ENCODE data around the gene RUNX1. TPM values are rescaled to one million over a fixed set of nuclear protein-coding genes. Genes with fewer than 3 reads are reported as not detected.

RUNX1 gene
- total RNA-seq, 1 donor from 2014 or later: 0.47 TPM

GRCh38 chr21:35023396-35024070, 25.6 kb downstream of the RUNX1 start:
- Mint-ChIP-seq H3K36me3 (ENCODE audit: unreplicated experiment) (no peaks in the 10 kb centered on the region), H3K27ac (ENCODE audit: unreplicated experiment) (no peak overlapping the region), H3K4me3 (ENCODE audit: unreplicated experiment) (no peak overlapping the region), H3K27me3 (ENCODE audit: unreplicated experiment) (peaks cover 1% of the 10 kb centered on the region), H3K4me1 (ENCODE audit: low read depth, unreplicated experiment) (peaks cover 2% of the 10 kb centered on the region), H3K9me3 (ENCODE audit: unreplicated experiment) (no peaks in the 10 kb centered on the region)
- TF ChIP-seq CTCF (IDR thresholded peaks at IDR 0.05; ENCODE audit: partially characterized antibody, unreplicated experiment): no peak
- DNase-seq: no peak

GRCh38 chr21:35021546-35021945, 27.6 kb downstream of the RUNX1 start:
- Mint-ChIP-seq H3K27ac (ENCODE audit: unreplicated experiment) (no peak overlapping the region), H3K4me3 (ENCODE audit: unreplicated experiment) (no peak overlapping the region), H3K27me3 (ENCODE audit: unreplicated experiment) (peaks cover 1% of the 10 kb centered on the region), H3K9me3 (ENCODE audit: unreplicated experiment) (no peaks in the 10 kb centered on the region), H3K4me1 (ENCODE audit: low read depth, unreplicated experiment) (peaks cover 1% of the 10 kb centered on the region), H3K36me3 (ENCODE audit: unreplicated experiment) (no peaks in the 10 kb centered on the region)
- no peak for DNase-seq
- TF ChIP-seq CTCF (IDR thresholded peaks at IDR 0.05; ENCODE audit: partially characterized antibody, unreplicated experiment): no peak

- TF ChIP-seq CTCF (IDR thresholded peaks at IDR 0.05; ENCODE audit: partially characterized antibody, unreplicated experiment): no peak
- Mint-ChIP-seq H3K4me3 (ENCODE audit: unreplicated experiment) (no peak overlapping the region), H3K36me3 (ENCODE audit: unreplicated experiment) (no peaks in the 10 kb centered on the region), H3K9me3 (ENCODE audit: unreplicated experiment) (peaks cover 2% of the 10 kb centered on the region), H3K27me3 (ENCODE audit: unreplicated experiment) (peaks cover 1% of the 10 kb centered on the region), H3K27ac (ENCODE audit: unreplicated experiment) (no peak overlapping the region), H3K4me1 (ENCODE audit: low read depth, unreplicated experiment) (no peaks in the 10 kb centered on the region)
- no peak for DNase-seq
These were observed 28.2 kb downstream of the RUNX1 start for GRCh38 chr21:35020902-35021301.

- Mint-ChIP-seq H3K27me3 (ENCODE audit: unreplicated experiment) (peaks cover 1% of the 10 kb centered on the region), H3K9me3 (ENCODE audit: unreplicated experiment) (peaks cover 2% of the 10 kb centered on the region), H3K4me1 (ENCODE audit: low read depth, unreplicated experiment) (no peaks in the 10 kb centered on the region), H3K27ac (ENCODE audit: unreplicated experiment) (no peak overlapping the region), H3K4me3 (ENCODE audit: unreplicated experiment) (no peak overlapping the region), H3K36me3 (ENCODE audit: unreplicated experiment) (no peaks in the 10 kb centered on the region)
- no peak for TF ChIP-seq CTCF (IDR thresholded peaks at IDR 0.05; ENCODE audit: partially characterized antibody, unreplicated experiment)
- no peak for DNase-seq
These were observed 28.7 kb downstream of the RUNX1 start for GRCh38 chr21:35020436-35020835.

- Mint-ChIP-seq H3K4me3 (ENCODE audit: unreplicated experiment) (no peak overlapping the region), H3K9me3 (ENCODE audit: unreplicated experiment) (peaks cover 2% of the 10 kb centered on the region), H3K27me3 (ENCODE audit: unreplicated experiment) (peaks cover 1% of the 10 kb centered on the region), H3K27ac (ENCODE audit: unreplicated experiment) (no peak overlapping the region), H3K4me1 (ENCODE audit: low read depth, unreplicated experiment) (peaks cover 3% of the 10 kb centered on the region), H3K36me3 (ENCODE audit: unreplicated experiment) (no peaks in the 10 kb centered on the region)
- no peak for TF ChIP-seq CTCF (IDR thresholded peaks at IDR 0.05; ENCODE audit: partially characterized antibody, unreplicated experiment)
- DNase-seq: no peak
These were observed 29.5 kb downstream of the RUNX1 start for GRCh38 chr21:35019631-35020032.

All from glutamatergic neuron (in vitro differentiated cells).